Activated CD8-positive, alpha-beta T cell treated with anti-CD3 and anti-CD28 coated beads for 36 hours (primary cell): ENCODE results near the gene CEACAM18. TPM values are rescaled to one million over a fixed set of nuclear protein-coding genes. Genes with fewer than 3 reads are reported as not detected.

ENCODE experiments used
- ATAC-seq: fragments of 200-7000 bp; cut with Tn5 transposase; one replicate; pipeline ENCODE4 v1.10.0; 2021; ENCODE audit warnings: mild to moderate bottlenecking, moderate library complexity
- CTCF ChIA-PET: fragments of 350-600 bp; sonication (Branson Sonifier 250); formaldehyde crosslinking; loops from one replicate; lab custom pipeline; 2021; ENCODE audit warnings: antibody characterized with exemption; lab: Charles Lee
- POLR2A ChIA-PET: fragments of 350-600 bp; sonication (Branson Sonifier 250); formaldehyde crosslinking; loops from one replicate; lab custom pipeline; 2021; ENCODE audit warnings: antibody characterized with exemption; lab: Charles Lee
- DNase-seq: peaks from one replicate; pipeline ENCODE4 v3.0.0-alpha.2; 2020
- H3K27ac Mint-ChIP-seq: one replicate; pipeline ENCODE4 v1.8.0; 2021; ENCODE audit warnings: mild to moderate bottlenecking, mixed read lengths
- H3K27me3 Mint-ChIP-seq: one replicate; pipeline ENCODE4 v1.8.0; 2021; ENCODE audit warnings: mixed read lengths
- H3K36me3 Mint-ChIP-seq: one replicate; pipeline ENCODE4 v1.8.0; 2021; ENCODE audit warnings: low read depth, mixed read lengths
- H3K4me1 Mint-ChIP-seq: one replicate; pipeline ENCODE4 v1.8.0; 2021; ENCODE audit warnings: low read depth, mixed read lengths
- H3K4me3 Mint-ChIP-seq: one replicate; pipeline ENCODE4 v1.8.0; 2021; ENCODE audit warnings: mild to moderate bottlenecking, moderate library complexity, mixed read lengths
- H3K9me3 Mint-ChIP-seq: one replicate; pipeline ENCODE4 v1.8.0; 2021; ENCODE audit warnings: mixed read lengths
- CTCF ChIP-seq: fragments of 200-600 bp; IDR thresholded peaks from one replicate; pipeline ENCODE4 v1.8.0; 2022; ENCODE audit warnings: antibody characterized with exemption, mild to moderate bottlenecking
- intact Hi-C: fragments of 100-400 bp; cut with micrococcal nuclease; formaldehyde crosslinking; loops from one replicate; pipeline ENCODE4 v1.10.0; 2022
- total RNA-seq, 2 experiments: library from RNA; stranded (reverse); gene quantifications; one replicate each; pipeline ENCODE4 v1.2.3, GENCODE V29; 2021

CEACAM18 gene
- total RNA-seq, 2 experiments from 2014 or later = not detected

- H3K9me3 Mint-ChIP-seq = peaks cover 9% of the 10 kb centered on the region
- H3K27me3 Mint-ChIP-seq = peaks cover 4% of the 10 kb centered on the region
- no peak overlapping the region for H3K4me3 Mint-ChIP-seq
- CTCF ChIA-PET = interaction anchor here (0.7 to 3.7 kb wide), 4 partner anchors 8 to 131 kb away, joined by 3 to 15 read pairs (median 9); no protein-coding TSS in a partner anchor
- DNase-seq (no peak), ATAC-seq (no peak)
- POLR2A ChIA-PET = no interaction called here
- H3K36me3 Mint-ChIP-seq = no peaks in the 10 kb centered on the region
- intact Hi-C loops = no loop called here
- no peak overlapping the region for H3K27ac Mint-ChIP-seq
- peaks cover 10% of the 10 kb centered on the region for H3K4me1 Mint-ChIP-seq
- no peak for TF ChIP-seq CTCF
These were observed 27.6 kb downstream of the CEACAM18 start for GRCh38 chr19:51505904-51506303.

- H3K4me1 Mint-ChIP-seq = peaks cover 3% of the 10 kb centered on the region
- DNase-seq = no peak
- intact Hi-C loops = no loop called here
- no peak overlapping the region for H3K27ac Mint-ChIP-seq
- ChIA-PET CTCF (interaction anchor here (1.2 to 3.6 kb wide), 3 partner anchors 9 to 28 kb away, joined by 4 to 15 read pairs (median 6); no protein-coding TSS in a partner anchor), POLR2A (no interaction called here)
- H3K4me3 Mint-ChIP-seq = no peak overlapping the region
- H3K36me3 Mint-ChIP-seq = no peaks in the 10 kb centered on the region
- no peak for TF ChIP-seq CTCF
- peaks cover 7% of the 10 kb centered on the region for H3K27me3 Mint-ChIP-seq
- no peak for ATAC-seq
- peaks cover 9% of the 10 kb centered on the region for H3K9me3 Mint-ChIP-seq
These were observed 28.9 kb downstream of the CEACAM18 start for GRCh38 chr19:51507192-51507591.

- DNase-seq (no peak), ATAC-seq (no peak)
- Mint-ChIP-seq H3K4me1 (peaks cover 3% of the 10 kb centered on the region), H3K4me3 (no peak overlapping the region), H3K36me3 (no peaks in the 10 kb centered on the region), H3K27me3 (peaks cover 7% of the 10 kb centered on the region), H3K27ac (no peak overlapping the region), H3K9me3 (peaks cover 9% of the 10 kb centered on the region)
- intact Hi-C loops = no loop called here
- POLR2A ChIA-PET = no interaction called here
- CTCF ChIA-PET = interaction anchor here (1.2 to 1.8 kb wide), 2 partner anchors 11 to 28 kb away, joined by 4 to 6 read pairs; no protein-coding TSS in a partner anchor
- TF ChIP-seq CTCF = no peak
These were observed 29.3 kb downstream of the CEACAM18 start for GRCh38 chr19:51507640-51508058.

- no peak overlapping the region for H3K4me3 Mint-ChIP-seq
- ChIA-PET CTCF (no interaction called here), POLR2A (interaction anchor here (0.6 kb wide), 1 partner anchor 603 kb away, joined by 4 read pairs; no protein-coding TSS in a partner anchor)
- no peak overlapping the region for H3K27ac Mint-ChIP-seq
- intact Hi-C loops = no loop called here
- H3K36me3 Mint-ChIP-seq = no peaks in the 10 kb centered on the region
- peaks cover 3% of the 10 kb centered on the region for H3K4me1 Mint-ChIP-seq
- TF ChIP-seq CTCF = no peak
- peaks cover 9% of the 10 kb centered on the region for H3K9me3 Mint-ChIP-seq
- DNase-seq (no peak), ATAC-seq (no peak)
- H3K27me3 Mint-ChIP-seq = peaks cover 7% of the 10 kb centered on the region
These were observed 29.9 kb downstream of the CEACAM18 start for GRCh38 chr19:51508059-51508733.
